ENCODE data around the gene MFSD11.
"Not testable (repeated sequence)": the region's sequence is repeated elsewhere in the genome, so short reads cannot be mapped to it uniquely, and the experiment has no call there.

The MFSD11 gene

GRCh38 chr17:76748657-76749056 is 10.7 kb downstream of the MFSD11 start:
- DNase-seq: no peak

GRCh38 chr17:76751416-76751993 is 13.6 kb downstream of the MFSD11 start:
- no peak for DNase-seq

GRCh38 chr17:76752006-76752405 is 14.1 kb downstream of the MFSD11 start:
- no peak for DNase-seq

- DNase-seq: peak; percentile 14
Observed at GRCh38 chr17:76753061-76753961, 15.4 kb downstream of the MFSD11 start.

DNA sequence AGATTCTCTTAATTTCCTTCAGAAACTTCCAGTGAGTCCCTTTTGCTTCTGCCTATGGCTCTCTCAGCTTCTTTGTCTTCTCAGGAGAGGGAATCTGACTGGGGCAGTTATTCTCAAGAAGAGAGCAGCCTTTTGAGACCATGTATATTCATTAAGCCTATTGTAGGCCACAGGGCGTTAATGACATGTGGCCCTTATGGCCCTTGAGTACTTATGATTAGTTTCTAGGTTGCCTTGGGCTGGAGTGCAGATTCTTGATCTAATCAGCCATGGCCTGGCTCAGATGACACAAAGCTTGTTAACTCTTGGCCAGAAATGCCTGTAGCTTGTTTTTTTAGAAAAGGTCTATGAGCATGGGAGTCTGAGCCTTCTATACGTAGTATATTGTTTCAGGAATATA is 17.4 kb downstream of the MFSD11 start:
- no peak for DNase-seq

DNA sequence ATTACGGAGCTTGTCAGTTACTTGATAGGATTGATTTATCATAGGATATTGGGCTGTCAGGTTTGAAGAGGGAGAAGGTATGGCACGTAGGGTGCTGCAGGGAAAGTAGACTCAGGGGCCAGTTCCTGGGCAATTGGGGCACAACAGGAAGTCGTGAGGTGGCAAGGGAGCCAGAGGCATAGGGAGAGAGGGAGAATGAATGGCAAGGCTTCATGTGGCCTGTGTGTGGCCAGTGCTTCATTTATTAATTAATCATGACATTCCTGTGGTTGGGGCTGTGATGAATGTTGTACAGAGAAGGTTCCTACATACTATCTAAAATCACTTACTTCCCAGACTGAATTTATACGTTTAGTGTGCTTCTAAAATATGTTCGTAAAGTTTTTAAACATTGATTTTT is 19.3 kb downstream of the MFSD11 start:
- DNase-seq: no peak

DNA sequence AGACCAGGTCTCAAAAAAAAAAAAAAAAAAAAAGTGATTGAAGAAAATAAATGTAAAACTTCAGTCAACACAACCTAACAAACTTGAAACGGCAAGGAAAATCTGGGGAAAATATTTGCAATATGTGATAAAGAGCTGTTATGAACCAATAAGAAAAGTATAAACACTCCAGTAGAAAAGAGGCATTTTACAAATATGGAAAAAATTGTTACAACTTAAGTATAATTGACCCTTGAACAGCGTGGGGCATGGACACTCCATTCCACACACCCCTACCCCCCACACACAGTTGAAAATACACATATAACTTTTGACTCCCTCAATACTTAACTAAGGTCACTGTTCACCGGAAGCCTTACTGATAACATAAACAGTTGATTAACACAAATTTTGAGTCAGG is 20.7 kb downstream of the MFSD11 start:
- no peak for DNase-seq

- peak; percentile 60 for DNase-seq
Observed at GRCh38 chr17:76772842-76773525, 35.1 kb downstream of the MFSD11 start.

- no peak for DNase-seq
Observed at GRCh38 chr17:76775021-76775600, 37.2 kb downstream of the MFSD11 start.

GRCh38 chr17:76781056-76781982 is 43.4 kb downstream of the MFSD11 start:
- DNase-seq: no peak

GRCh38 chr17:76783146-76783545 is 45.2 kb downstream of the MFSD11 start:
- DNase-seq: no peak

DNA sequence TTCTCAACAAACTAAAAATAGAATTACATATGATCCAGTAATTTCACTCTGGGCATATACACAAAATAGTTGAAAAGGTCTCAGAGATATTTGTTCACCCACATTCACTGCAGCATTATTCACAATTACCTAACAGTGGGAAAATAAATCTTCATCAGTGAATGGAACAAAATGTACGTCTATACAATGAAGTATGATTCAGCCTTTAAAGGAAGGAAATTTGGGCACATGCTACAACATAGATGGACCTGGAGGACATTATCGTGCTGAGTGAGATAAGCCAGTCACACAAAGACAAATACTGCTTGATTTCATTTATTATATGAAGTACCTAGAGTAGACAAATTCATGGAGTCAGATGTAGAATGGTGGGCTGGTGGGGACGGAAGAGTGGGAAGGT is 47.0 kb downstream of the MFSD11 start:
- DNase-seq: no peak

GRCh38 chr17:76787866-76788265 is 49.9 kb downstream of the MFSD11 start:
- not testable (repeated sequence) for DNase-seq

- DNase-seq: no peak
Observed at GRCh38 chr17:76789235-76789788, 51.4 kb downstream of the MFSD11 start.

DNA sequence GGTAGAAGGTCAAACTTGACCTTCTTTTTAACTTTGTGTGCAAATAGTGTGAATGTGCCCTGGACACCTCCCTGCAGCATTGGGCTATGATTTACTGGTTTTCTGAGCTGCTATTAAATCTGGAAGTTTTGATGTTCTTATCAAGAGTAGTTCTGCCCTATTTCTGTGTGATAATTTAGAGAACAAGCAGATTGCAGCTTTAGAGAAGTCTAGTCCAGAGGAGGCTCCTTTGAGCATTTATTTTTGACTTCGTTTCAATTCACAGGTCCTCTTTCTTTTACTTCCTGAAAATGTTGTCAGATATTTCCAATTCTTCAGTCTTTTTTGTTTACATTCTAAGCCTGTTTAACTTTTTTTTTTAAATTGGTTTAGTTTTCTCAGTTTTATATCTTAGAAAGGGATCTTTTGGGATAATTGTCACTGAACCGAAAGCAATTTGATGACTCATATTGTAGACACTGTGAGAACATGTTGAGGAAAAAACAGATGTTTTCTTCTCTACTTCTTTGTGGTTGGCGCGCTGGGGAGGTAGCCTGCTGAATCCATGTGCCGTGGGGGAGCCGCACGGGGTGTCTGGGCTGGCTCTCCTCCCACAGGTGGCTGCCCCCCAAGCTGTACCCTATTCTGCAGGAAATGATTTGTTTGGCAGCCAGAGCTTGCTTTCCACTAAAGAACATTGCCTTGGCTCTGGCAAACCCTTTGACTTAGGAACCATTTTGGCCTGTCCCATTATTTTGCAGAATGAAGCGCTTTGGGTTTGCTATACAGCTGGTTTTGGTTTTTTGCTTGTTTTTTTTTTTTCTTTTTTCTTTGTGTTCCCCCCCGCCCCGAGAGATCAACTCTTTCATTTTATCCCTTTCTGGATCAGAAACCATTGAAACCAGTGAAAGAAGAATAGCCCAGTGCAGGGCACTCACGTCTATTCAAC is 53.4 kb downstream of the MFSD11 start:
- DNase-seq: peak; percentile 30

- DNase-seq: no peak
Observed at GRCh38 chr17:76792348-76792747, 54.4 kb downstream of the MFSD11 start.

DNA sequence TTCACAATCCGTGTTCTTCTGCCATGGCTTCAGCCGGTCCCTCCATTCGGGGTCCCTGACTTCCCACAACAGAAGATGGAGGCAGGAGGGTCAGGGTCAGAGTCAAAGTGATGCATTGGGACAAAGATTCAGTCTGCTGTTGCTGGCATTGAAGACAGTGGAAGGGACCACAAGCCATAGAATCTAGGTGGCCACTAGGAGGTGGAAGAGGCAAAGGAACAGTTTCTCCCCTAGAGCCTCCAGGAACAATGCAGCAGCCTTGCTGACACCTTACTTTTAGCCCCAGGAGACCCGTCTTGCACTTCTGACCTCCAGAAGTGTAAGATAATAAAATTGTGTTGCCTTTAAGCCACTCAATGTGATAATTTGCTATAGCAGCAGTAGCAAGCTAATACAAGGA is 55.9 kb downstream of the MFSD11 start:
- no peak for DNase-seq

DNA sequence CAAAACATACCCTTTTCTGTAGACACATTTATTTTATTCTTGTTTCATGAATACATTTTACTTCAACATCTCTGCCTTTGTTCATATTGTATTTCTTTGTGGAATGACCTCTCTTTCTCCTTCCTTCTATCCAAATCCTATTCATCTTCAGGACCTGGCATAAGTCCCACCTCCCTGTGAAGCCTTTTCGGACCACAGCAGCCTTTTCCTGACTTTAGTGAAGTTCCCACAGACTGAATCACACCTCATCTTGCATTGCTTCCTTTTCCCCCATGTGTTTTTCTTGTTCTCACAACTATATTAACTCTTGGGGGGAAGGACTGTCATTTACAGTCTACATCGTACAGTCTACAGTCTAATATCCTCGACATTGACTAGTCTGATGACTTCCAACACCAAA is 58.2 kb downstream of the MFSD11 start:
- no peak for DNase-seq

DNA sequence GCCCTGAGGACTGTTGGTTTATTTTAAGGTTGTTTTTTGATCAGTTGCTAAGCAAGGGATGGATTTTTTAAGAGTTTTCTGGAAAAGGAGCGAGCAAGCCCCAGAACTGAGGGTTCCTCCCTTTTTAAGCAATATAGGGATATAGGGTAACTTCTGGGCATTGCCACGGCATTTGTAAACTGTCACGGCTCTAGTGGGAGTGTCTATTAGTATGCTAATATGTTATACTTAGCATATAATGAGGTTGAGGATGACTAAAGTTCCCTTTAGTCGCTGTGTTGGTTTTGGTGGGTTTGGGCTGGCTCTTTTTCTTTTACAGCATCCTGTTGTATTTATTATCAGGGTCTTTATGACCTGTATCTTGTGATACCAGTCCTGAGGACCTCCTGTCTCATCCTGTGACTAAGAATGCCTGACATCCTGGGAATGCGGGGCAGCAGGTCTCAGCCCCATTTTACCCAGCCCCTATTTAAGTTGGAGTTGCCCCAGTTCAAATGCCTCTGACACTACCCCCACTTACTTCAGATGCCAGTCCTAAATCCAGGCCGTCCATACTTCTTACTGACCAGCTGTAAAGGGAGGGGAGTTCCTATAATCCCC is 59.4 kb downstream of the MFSD11 start:
- no peak for DNase-seq

- no peak for DNase-seq
Observed at GRCh38 chr17:76801706-76802105, 63.8 kb downstream of the MFSD11 start.
